ENCODE measurements around the gene TAPBPL.

The TAPBPL gene

GRCh38 chr12:6452245-6452943, 552 bp downstream of the TAPBPL start:
- TF ChIP-seq ZNF70 (CRISPR knock-in tag; IDR thresholded peaks at IDR 0.05): no peak
- TF ChIP-seq ZNF565 (CRISPR knock-in tag; conservative IDR thresholded peaks at IDR 0.05; ENCODE audit: low read depth): no peak
- TF ChIP-seq CSDC2 (CRISPR knock-in tag; IDR thresholded peaks at IDR 0.05): no peak
- TF ChIP-seq ZFP30 (CRISPR knock-in tag; IDR thresholded peaks at IDR 0.05): no peak
- no peak for TF ChIP-seq OSR1 (CRISPR knock-in tag; IDR thresholded peaks at IDR 0.05)
- TF ChIP-seq ISL1 (CRISPR knock-in tag; IDR thresholded peaks at IDR 0.05): no peak
- TF ChIP-seq ESRRG (CRISPR knock-in tag; IDR thresholded peaks at IDR 0.05): no peak
- TF ChIP-seq TSHZ2 (CRISPR knock-in tag; IDR thresholded peaks at IDR 0.05): no peak
- TF ChIP-seq CSRNP3 (CRISPR knock-in tag; IDR thresholded peaks at IDR 0.05): no peak
- TF ChIP-seq SNAI2 (CRISPR knock-in tag; IDR thresholded peaks at IDR 0.05): no peak
- TF ChIP-seq TCF4 (CRISPR knock-in tag; IDR thresholded peaks at IDR 0.05; ENCODE audit: borderline replicate concordance): no peak
- no peak for TF ChIP-seq ZNF8 (CRISPR knock-in tag; IDR thresholded peaks at IDR 0.05)
- TF ChIP-seq ARNTL (CRISPR knock-in tag; IDR thresholded peaks at IDR 0.05; ENCODE audit: borderline replicate concordance, low read depth): no peak
- TF ChIP-seq GLIS3 (CRISPR knock-in tag; IDR thresholded peaks at IDR 0.05): no peak
- no peak for TF ChIP-seq BACH2 (CRISPR knock-in tag; IDR thresholded peaks at IDR 0.05; ENCODE audit: borderline replicate concordance)
- ATAC-seq: peak; percentile 57

GRCh38 chr12:6452944-6453630, 1.2 kb downstream of the TAPBPL start:
- no peak for ATAC-seq
- TF ChIP-seq RARB (CRISPR knock-in tag; IDR thresholded peaks at IDR 0.05): no peak
- TF ChIP-seq BACH2 (CRISPR knock-in tag; IDR thresholded peaks at IDR 0.05; ENCODE audit: borderline replicate concordance): no peak
- TF ChIP-seq ZFP30 (CRISPR knock-in tag; IDR thresholded peaks at IDR 0.05): no peak
- TF ChIP-seq ZNF565 (CRISPR knock-in tag; conservative IDR thresholded peaks at IDR 0.05; ENCODE audit: low read depth): no peak
- no peak for TF ChIP-seq ARNTL (CRISPR knock-in tag; IDR thresholded peaks at IDR 0.05; ENCODE audit: borderline replicate concordance, low read depth)
- no peak for TF ChIP-seq ESRRG (CRISPR knock-in tag; IDR thresholded peaks at IDR 0.05)
- TF ChIP-seq PATZ1 (CRISPR knock-in tag; IDR thresholded peaks at IDR 0.05; ENCODE audit: borderline replicate concordance): no peak
- TF ChIP-seq OSR1 (CRISPR knock-in tag; IDR thresholded peaks at IDR 0.05): no peak
- no peak for TF ChIP-seq ZNF8 (CRISPR knock-in tag; IDR thresholded peaks at IDR 0.05)
- TF ChIP-seq TCF4 (CRISPR knock-in tag; IDR thresholded peaks at IDR 0.05; ENCODE audit: borderline replicate concordance): no peak

- no peak for ATAC-seq
- no peak for TF ChIP-seq CREB5 (CRISPR knock-in tag; IDR thresholded peaks at IDR 0.05; ENCODE audit: low read depth)
- no peak for TF ChIP-seq CSRNP3 (CRISPR knock-in tag; IDR thresholded peaks at IDR 0.05)
- TF ChIP-seq BACH2 (CRISPR knock-in tag; IDR thresholded peaks at IDR 0.05; ENCODE audit: borderline replicate concordance): no peak
- TF ChIP-seq POU6F1 (CRISPR knock-in tag; IDR thresholded peaks at IDR 0.05; ENCODE audit: borderline replicate concordance, low read depth): no peak
- no peak for TF ChIP-seq TOX (CRISPR knock-in tag; IDR thresholded peaks at IDR 0.05; ENCODE audit: borderline replicate concordance)
- no peak for TF ChIP-seq ISL1 (CRISPR knock-in tag; IDR thresholded peaks at IDR 0.05)
- TF ChIP-seq RARB (CRISPR knock-in tag; IDR thresholded peaks at IDR 0.05): no peak
- no peak for TF ChIP-seq TCF4 (CRISPR knock-in tag; IDR thresholded peaks at IDR 0.05; ENCODE audit: borderline replicate concordance)
- no peak for TF ChIP-seq PPARA (CRISPR knock-in tag; IDR thresholded peaks at IDR 0.05; ENCODE audit: borderline replicate concordance)
- no peak for TF ChIP-seq ZNF70 (CRISPR knock-in tag; IDR thresholded peaks at IDR 0.05)
- TF ChIP-seq SNAI2 (CRISPR knock-in tag; IDR thresholded peaks at IDR 0.05): no peak
- TF ChIP-seq ZFP3 (CRISPR knock-in tag; IDR thresholded peaks at IDR 0.05): no peak
- no peak for TF ChIP-seq ESRRG (CRISPR knock-in tag; IDR thresholded peaks at IDR 0.05)
Measured at GRCh38 chr12:6457220-6457945, 5.5 kb downstream of the TAPBPL start.
